Panc1 (cell line): Measurements from ENCODE around the gene FLOT2. TPM values are rescaled to one million over a fixed set of nuclear protein-coding genes. Genes with fewer than 3 reads are reported as not detected.

Experiments used
- ATAC-seq: fragments of 200-7000 bp; cut with Tn5 transposase; 2 replicates; pipeline ENCODE4 v1.9.1; 2020; ENCODE audit warnings: mild to moderate bottlenecking, moderate library complexity
- BruUV-seq: library from RNA; stranded (reverse); fragments of 400-500 nt; replicated peaks from 2 replicates; lab custom pipeline; 2021; lab: Mats Ljungman, UMichigan
- CTCF ChIA-PET: fragments of 300-600 bp; sonication (Branson Sonifier 250); formaldehyde crosslinking; loops from one replicate; lab custom pipeline; 2022; ENCODE audit warnings: antibody characterized with exemption; lab: Charles Lee
- POLR2A ChIA-PET: fragments of 300-600 bp; sonication (Branson Sonifier 250); formaldehyde crosslinking; loops from one replicate; lab custom pipeline; 2022; ENCODE audit warnings: antibody characterized with exemption; lab: Charles Lee
- DNase-seq: peaks from one replicate; pipeline ENCODE4 v3.0.0-alpha.2; 2010; ENCODE audit warnings: low read depth, low spot score
- H3K27ac ChIP-seq: 2 replicates; pipeline ENCODE4 v1.5.1; 2011; ENCODE audit warnings: mild to moderate bottlenecking, low read length, inconsistent platforms
- H3K27me3 ChIP-seq: fragments of 200-500 bp; sonication (Bioruptor generic); 2 replicates; pipeline ENCODE4 v1.6.0; 2014; ENCODE audit warnings: low read length, inconsistent platforms; ENCODE audit not compliant: control insufficient read depth, insufficient read depth
- H3K36me3 ChIP-seq: fragments of 200-500 bp; sonication (Bioruptor generic); 2 replicates; pipeline ENCODE4 v1.5.1; 2014; ENCODE audit warnings: inconsistent platforms, mild to moderate bottlenecking, low read length, moderate library complexity; ENCODE audit not compliant: control insufficient read depth, insufficient read depth
- H3K4me1 ChIP-seq: 2 replicates; pipeline ENCODE4 v1.5.1; 2011; ENCODE audit warnings: inconsistent platforms, mild to moderate bottlenecking, low read length, moderate library complexity; ENCODE audit not compliant: control insufficient read depth, insufficient read depth
- H3K4me3 ChIP-seq, 2 experiments: 2 replicates each; pipeline ENCODE4 v1.5.1; 2011 to 2012; ENCODE audit warnings: low read depth in 2 of 2, low read length in 2 of 2, mild to moderate bottlenecking in 2 of 2, inconsistent platforms in 1 of 2, moderate library complexity in 1 of 2
- H3K9me3 ChIP-seq: fragments of 200-500 bp; sonication (Bioruptor generic); 2 replicates; pipeline ENCODE4 v1.5.1; 2014; ENCODE audit warnings: low read depth, mild to moderate bottlenecking, inconsistent platforms, low read length, moderate library complexity; ENCODE audit not compliant: control insufficient read depth, insufficient read depth
- POLR2AphosphoS5 ChIP-seq: IDR thresholded peaks from 2 replicates; pipeline ENCODE4 v1.6.1; 2012; ENCODE audit warnings: mild to moderate bottlenecking, low read depth, low read length, moderate library complexity
- REST ChIP-seq, 2 experiments: IDR thresholded peaks; 2 replicates each; pipeline ENCODE4 v1.6.1; 2011 to 2012; ENCODE audit warnings: low read depth in 2 of 2, control low read depth in 1 of 2, low read length in 1 of 2, mild to moderate bottlenecking in 1 of 2, moderate library complexity in 1 of 2; ENCODE audit not compliant: insufficient read depth in 1 of 2
- SIN3A ChIP-seq: IDR thresholded peaks from 2 replicates; pipeline ENCODE4 v1.6.1; 2012; ENCODE audit warnings: low read depth, mild to moderate bottlenecking, low read length, moderate library complexity, borderline replicate concordance; ENCODE audit not compliant: insufficient read depth
- TCF7L2 ChIP-seq: IDR thresholded peaks from 2 replicates; pipeline ENCODE4 v1.6.1; 2011; ENCODE audit warnings: mild to moderate bottlenecking, low read depth, low read length, inconsistent platforms
- in situ Hi-C: cut with HindIII; loops from 2 replicates; pipeline ENCODE4 v1.10.0; 2016; ENCODE audit warnings: low sequenced_read_pairs, low pct_unique_long_range_greater_than_20kb
- intact Hi-C: fragments of 100-400 bp; cut with micrococcal nuclease; formaldehyde crosslinking; loops from one replicate; pipeline ENCODE4 v1.10.0; 2022; ENCODE audit not compliant: unreplicated experiment
- total RNA-seq: library from RNA; stranded (reverse); gene quantifications from one replicate; pipeline ENCODE4 v1.2.1, GENCODE V29; 2021; ENCODE audit not compliant: unreplicated experiment
- TF ChIP-seq, protein P1 (sequence below): fragments of 450-650 bp; IDR thresholded peaks from 2 replicates; pipeline ENCODE4 v1.5.1; 2017; ENCODE audit warnings: mild to moderate bottlenecking

The FLOT2 gene
- total RNA-seq, 1 experiment from 2014 or later: 110 TPM

GRCh38 chr17:28865946-28866752, 31.4 kb downstream of the FLOT2 start:
- BruUV-seq: no TSS peak
- ChIA-PET POLR2A (interaction anchor here (0.6 kb wide), 1 partner anchor 66 kb away, joined by 6 read pairs; no protein-coding TSS in a partner anchor), CTCF (no interaction called here)
- no peak for DNase-seq
- no peak for TF ChIP-seq SIN3A
- TF ChIP-seq, protein P1, sequence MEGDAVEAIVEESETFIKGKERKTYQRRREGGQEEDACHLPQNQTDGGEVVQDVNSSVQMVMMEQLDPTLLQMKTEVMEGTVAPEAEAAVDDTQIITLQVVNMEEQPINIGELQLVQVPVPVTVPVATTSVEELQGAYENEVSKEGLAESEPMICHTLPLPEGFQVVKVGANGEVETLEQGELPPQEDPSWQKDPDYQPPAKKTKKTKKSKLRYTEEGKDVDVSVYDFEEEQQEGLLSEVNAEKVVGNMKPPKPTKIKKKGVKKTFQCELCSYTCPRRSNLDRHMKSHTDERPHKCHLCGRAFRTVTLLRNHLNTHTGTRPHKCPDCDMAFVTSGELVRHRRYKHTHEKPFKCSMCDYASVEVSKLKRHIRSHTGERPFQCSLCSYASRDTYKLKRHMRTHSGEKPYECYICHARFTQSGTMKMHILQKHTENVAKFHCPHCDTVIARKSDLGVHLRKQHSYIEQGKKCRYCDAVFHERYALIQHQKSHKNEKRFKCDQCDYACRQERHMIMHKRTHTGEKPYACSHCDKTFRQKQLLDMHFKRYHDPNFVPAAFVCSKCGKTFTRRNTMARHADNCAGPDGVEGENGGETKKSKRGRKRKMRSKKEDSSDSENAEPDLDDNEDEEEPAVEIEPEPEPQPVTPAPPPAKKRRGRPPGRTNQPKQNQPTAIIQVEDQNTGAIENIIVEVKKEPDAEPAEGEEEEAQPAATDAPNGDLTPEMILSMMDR: no peak
- TF ChIP-seq POLR2AphosphoS5: no peak
- TF ChIP-seq TCF7L2: no peak
- no peak for TF ChIP-seq REST (IDR thresholded peaks at IDR 0.05; ENCODE audit: insufficient read depth in 1 of 2, low read depth in 2 of 2, low read length in 1 of 2)
- Histone ChIP-seq H3K27ac (no peak overlapping the region), H3K9me3 (no peaks in the 10 kb centered on the region), H3K36me3 (no peaks in the 10 kb centered on the region), H3K27me3 (no peaks in the 10 kb centered on the region), H3K4me3 (no peak overlapping the region), H3K4me1 (no peaks in the 10 kb centered on the region)
- intact Hi-C loops (no loop called here), in situ Hi-C loops (no loop called here)
- ATAC-seq: 0 out of 2 replicates have a peak, but pooled peaks have one; percentile 19

GRCh38 chr17:28864991-28865849, 32.3 kb downstream of the FLOT2 start:
- intact Hi-C loops: no loop called here
- Histone ChIP-seq H3K4me3 (no peak overlapping the region), H3K27ac (no peak overlapping the region), H3K27me3 (no peaks in the 10 kb centered on the region), H3K36me3 (no peaks in the 10 kb centered on the region), H3K4me1 (no peaks in the 10 kb centered on the region), H3K9me3 (no peaks in the 10 kb centered on the region)
- in situ Hi-C loops: no loop called here
- ChIA-PET POLR2A (no interaction called here), CTCF (no interaction called here)
- DNase-seq: no peak
- no TSS peak for BruUV-seq
- no peak for ATAC-seq
- TF ChIP-seq TCF7L2: no peak
- TF ChIP-seq, protein P1: no peak
- no peak for TF ChIP-seq SIN3A
- TF ChIP-seq REST (IDR thresholded peaks at IDR 0.05; ENCODE audit: insufficient read depth in 1 of 2, low read depth in 2 of 2, low read length in 1 of 2): no peak
- no peak for TF ChIP-seq POLR2AphosphoS5
